ENCODE measurements around the gene MAP3K5.

The MAP3K5 gene

DNA sequence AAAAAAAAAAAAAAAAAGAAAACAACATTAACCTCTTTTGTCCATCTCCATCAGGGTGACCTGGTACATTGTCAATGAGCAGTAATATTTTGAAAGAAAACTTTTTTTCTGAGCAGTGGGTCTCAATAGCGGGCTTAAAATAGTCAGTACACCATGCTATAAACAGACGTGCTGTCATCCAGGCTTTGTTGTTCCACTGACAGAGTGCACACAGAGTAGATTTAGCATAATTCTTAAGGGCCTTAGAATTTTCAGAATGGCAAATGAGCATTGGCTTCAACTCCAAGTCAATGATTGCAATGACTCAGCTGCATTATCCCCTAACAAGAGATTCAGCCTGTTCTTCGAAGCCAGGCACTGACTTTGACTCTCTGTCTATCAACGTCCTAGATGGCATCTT, 277.7 kb downstream of the MAP3K5 start:
- in situ Hi-C loops (cut with HindIII; ENCODE audit: low sequenced_read_pairs), result no loop called here
- H3K4me3 ChIP-seq (ENCODE audit: low read depth, low read length), result no peak overlapping the region
- no peak for DNase-seq (ENCODE audit: low read depth, low spot score)
- TF ChIP-seq, protein P1, sequence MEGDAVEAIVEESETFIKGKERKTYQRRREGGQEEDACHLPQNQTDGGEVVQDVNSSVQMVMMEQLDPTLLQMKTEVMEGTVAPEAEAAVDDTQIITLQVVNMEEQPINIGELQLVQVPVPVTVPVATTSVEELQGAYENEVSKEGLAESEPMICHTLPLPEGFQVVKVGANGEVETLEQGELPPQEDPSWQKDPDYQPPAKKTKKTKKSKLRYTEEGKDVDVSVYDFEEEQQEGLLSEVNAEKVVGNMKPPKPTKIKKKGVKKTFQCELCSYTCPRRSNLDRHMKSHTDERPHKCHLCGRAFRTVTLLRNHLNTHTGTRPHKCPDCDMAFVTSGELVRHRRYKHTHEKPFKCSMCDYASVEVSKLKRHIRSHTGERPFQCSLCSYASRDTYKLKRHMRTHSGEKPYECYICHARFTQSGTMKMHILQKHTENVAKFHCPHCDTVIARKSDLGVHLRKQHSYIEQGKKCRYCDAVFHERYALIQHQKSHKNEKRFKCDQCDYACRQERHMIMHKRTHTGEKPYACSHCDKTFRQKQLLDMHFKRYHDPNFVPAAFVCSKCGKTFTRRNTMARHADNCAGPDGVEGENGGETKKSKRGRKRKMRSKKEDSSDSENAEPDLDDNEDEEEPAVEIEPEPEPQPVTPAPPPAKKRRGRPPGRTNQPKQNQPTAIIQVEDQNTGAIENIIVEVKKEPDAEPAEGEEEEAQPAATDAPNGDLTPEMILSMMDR (IDR thresholded peaks at IDR 0.05; ENCODE audit: low read depth, low read length), result no peak

DNA sequence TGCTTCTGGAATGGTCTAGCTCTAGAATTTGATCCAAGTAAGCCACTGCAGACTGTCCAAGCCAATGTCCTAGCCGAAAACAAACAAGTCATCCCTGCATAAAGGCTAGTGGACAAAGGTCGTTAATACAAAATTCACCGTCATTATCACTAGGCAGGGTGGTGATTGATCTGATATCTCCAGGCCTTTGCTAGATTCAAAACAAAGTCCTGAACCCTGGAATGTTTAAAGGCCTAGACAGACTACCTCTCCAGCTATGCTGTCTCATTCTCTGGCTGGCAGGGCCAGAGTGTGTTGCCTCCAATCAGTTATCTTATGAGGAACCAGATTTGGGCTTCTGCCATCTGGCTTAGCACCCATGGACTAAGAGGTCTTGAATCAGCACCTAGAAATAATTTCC, 280.4 kb downstream of the MAP3K5 start:
- H3K4me3 ChIP-seq (ENCODE audit: low read depth, low read length), result no peak overlapping the region
- TF ChIP-seq, protein P1 (IDR thresholded peaks at IDR 0.05; ENCODE audit: low read depth, low read length), result no peak
- no peak for DNase-seq (ENCODE audit: low read depth, low spot score)
- in situ Hi-C loops (cut with HindIII; ENCODE audit: low sequenced_read_pairs), result no loop called here

DNA sequence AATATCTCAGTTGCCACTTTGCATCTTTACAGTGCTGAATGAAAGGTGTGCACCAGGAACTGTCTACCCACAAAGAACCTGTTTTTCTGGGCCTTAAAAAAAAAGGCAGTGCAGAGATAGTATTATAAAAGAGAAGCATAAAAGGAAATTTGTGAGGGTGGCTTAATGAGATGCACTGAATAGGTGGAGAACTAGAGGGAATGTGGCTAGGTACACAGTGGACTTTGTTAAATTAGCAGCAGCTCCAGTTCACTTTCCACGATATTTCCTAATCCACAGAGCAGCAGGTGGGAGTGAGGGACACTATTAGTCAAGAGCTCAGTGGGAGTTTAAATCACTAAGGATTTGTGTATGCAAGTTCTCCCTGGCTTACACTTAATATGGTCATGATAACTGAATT, 280.9 kb downstream of the MAP3K5 start:
- in situ Hi-C loops (cut with HindIII; ENCODE audit: low sequenced_read_pairs), result no loop called here
- DNase-seq (ENCODE audit: low read depth, low spot score), result no peak
- no peak overlapping the region for H3K4me3 ChIP-seq (ENCODE audit: low read depth, low read length)
- TF ChIP-seq, protein P1 (IDR thresholded peaks at IDR 0.05; ENCODE audit: low read depth, low read length), result no peak

DNA sequence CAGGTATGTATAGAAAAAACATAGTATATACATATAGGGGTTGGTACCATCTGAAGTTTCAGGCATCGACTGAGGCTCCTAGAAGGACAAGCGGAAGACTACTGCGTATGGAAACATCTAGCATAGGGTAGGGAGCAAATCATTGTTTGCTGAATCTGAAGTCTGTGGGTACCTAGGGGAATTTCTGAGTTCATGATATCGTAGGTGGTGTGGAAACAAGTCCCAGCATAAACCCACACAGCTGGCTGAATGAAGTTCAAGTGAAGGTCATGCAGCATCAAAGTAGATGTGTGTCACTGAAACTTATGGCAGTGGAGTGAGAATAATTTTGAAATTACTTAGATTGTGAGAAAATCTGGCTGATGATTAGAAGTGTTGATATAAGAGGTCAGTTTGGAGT, 281.5 kb downstream of the MAP3K5 start:
- in situ Hi-C loops (cut with HindIII; ENCODE audit: low sequenced_read_pairs), result no loop called here
- no peak overlapping the region for H3K4me3 ChIP-seq (ENCODE audit: low read depth, low read length)
- TF ChIP-seq, protein P1 (IDR thresholded peaks at IDR 0.05; ENCODE audit: low read depth, low read length), result no peak
- no peak for DNase-seq (ENCODE audit: low read depth, low spot score)

DNA sequence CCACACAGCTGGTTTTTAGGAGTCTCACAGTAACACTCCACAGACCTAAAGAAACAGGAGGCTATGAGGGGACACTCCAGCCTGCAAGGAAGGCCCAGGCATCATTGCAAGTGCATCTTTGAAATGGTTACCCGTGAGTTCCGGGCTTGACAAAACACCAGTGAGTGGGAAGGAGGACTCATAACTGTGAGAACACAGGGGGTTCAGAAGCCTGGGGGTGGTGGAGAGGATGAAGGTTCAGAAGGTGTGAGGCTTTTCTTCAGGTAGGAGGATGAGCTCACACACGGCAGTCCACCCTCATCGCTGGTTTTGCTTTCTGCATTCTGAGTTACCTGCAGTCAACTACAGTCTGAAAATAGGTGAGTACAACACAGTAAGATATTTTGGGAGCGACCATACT, 282.0 kb downstream of the MAP3K5 start:
- TF ChIP-seq, protein P1 (IDR thresholded peaks at IDR 0.05; ENCODE audit: low read depth, low read length), result no peak
- DNase-seq (ENCODE audit: low read depth, low spot score), result no peak
- H3K4me3 ChIP-seq (ENCODE audit: low read depth, low read length), result no peak overlapping the region
- in situ Hi-C loops (cut with HindIII; ENCODE audit: low sequenced_read_pairs), result no loop called here

DNA sequence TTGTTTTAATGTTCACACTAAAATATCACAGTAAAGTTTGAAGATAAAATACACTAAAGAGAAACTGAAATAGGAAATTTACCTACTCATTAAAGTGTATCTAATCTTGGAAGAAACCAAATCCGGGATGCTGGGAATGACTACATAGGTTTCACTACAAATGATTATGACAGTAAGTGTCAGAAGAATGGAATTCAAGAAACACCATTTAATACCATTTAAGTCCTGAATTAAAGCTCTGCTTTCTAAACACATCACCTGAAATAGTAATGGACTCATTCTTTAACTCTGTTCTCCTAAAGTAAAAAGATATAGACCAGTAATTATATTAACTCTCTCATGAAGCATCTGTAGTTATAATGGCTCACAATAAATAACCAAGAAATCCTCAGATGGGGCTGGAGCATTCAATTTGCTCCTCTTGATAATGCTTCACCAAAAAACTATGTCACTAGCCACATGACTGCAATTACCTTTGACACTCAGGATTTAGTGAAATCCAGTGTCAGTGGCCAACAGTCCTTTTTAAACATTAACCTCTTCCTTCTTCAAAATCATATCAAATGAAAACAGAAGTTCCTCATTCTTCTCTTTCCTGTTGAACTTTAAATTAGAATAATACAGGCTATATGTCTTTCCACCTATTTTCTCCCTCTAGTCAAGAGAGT, 283.4 kb downstream of the MAP3K5 start:
- no peak for DNase-seq (ENCODE audit: low read depth, low spot score)
- TF ChIP-seq, protein P1 (IDR thresholded peaks at IDR 0.05; ENCODE audit: low read depth, low read length), result no peak
- in situ Hi-C loops (cut with HindIII; ENCODE audit: low sequenced_read_pairs), result no loop called here
- no peak overlapping the region for H3K4me3 ChIP-seq (ENCODE audit: low read depth, low read length)
